ENCODE data around the gene GPC1. TPM values are rescaled to one million over a fixed set of nuclear protein-coding genes. Genes with fewer than 3 reads are reported as not detected.

GPC1 gene
- total and polyA plus RNA-seq, 2 of the 13 experiments (the other 11 are each of a cell fraction or from before 2014, with no cell fraction given) = 4.0 to 5.5 TPM

DNA sequence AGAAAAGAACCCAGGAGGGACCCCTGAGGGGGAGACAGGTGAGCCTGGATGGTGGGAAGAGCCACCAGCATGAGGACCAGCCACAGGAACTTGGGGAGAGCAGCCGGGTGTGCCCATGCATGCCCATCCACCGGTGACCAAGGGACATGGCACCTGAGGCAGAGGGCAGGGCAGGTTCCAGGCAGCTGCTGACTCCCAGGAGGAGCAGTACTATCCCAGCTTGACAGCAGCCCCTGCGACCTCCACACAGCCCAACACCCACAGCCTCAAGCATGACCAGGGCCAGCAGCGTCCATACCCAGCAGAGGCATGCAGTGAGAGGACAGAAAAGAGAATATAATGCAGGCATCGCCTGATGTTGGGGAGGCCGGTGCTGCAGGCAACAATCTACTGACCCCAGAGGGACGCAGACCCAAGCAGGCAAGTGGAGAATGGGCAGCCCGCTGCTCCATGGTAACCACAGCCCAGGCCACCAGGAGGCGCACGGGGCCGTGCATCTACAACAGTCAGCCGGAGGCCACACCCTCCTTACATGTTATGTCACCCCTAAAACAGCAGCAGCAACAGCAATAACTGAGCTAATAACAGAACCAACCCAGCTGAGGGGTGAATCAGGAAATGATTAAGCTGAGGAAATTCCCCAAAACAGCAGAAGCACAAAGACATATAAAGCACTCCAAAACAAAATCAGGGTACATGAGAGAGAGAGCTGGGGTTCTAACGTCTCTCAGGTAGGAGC lies 78.3 kb downstream of the GPC1 start (continued):
- no peak for TF ChIP-seq SYNCRIP (IDR thresholded peaks at IDR 0.05; ENCODE audit: insufficient read depth, low read depth, low read length)
- peak; percentile 47; the same call in 1 of the 2 replicates for TF ChIP-seq ZNF317 (CRISPR knock-in tag; IDR thresholded peaks at IDR 0.05)
- no peak for TF ChIP-seq ZBTB7B (CRISPR knock-in tag; IDR thresholded peaks at IDR 0.05)
- no peak for TF ChIP-seq KAT8 (CRISPR knock-in tag; IDR thresholded peaks at IDR 0.05)
- TF ChIP-seq TBL1XR1 (IDR thresholded peaks at IDR 0.05; ENCODE audit: borderline replicate concordance, low read length, partially characterized antibody) = no peak
- TF ChIP-seq, protein P1, sequence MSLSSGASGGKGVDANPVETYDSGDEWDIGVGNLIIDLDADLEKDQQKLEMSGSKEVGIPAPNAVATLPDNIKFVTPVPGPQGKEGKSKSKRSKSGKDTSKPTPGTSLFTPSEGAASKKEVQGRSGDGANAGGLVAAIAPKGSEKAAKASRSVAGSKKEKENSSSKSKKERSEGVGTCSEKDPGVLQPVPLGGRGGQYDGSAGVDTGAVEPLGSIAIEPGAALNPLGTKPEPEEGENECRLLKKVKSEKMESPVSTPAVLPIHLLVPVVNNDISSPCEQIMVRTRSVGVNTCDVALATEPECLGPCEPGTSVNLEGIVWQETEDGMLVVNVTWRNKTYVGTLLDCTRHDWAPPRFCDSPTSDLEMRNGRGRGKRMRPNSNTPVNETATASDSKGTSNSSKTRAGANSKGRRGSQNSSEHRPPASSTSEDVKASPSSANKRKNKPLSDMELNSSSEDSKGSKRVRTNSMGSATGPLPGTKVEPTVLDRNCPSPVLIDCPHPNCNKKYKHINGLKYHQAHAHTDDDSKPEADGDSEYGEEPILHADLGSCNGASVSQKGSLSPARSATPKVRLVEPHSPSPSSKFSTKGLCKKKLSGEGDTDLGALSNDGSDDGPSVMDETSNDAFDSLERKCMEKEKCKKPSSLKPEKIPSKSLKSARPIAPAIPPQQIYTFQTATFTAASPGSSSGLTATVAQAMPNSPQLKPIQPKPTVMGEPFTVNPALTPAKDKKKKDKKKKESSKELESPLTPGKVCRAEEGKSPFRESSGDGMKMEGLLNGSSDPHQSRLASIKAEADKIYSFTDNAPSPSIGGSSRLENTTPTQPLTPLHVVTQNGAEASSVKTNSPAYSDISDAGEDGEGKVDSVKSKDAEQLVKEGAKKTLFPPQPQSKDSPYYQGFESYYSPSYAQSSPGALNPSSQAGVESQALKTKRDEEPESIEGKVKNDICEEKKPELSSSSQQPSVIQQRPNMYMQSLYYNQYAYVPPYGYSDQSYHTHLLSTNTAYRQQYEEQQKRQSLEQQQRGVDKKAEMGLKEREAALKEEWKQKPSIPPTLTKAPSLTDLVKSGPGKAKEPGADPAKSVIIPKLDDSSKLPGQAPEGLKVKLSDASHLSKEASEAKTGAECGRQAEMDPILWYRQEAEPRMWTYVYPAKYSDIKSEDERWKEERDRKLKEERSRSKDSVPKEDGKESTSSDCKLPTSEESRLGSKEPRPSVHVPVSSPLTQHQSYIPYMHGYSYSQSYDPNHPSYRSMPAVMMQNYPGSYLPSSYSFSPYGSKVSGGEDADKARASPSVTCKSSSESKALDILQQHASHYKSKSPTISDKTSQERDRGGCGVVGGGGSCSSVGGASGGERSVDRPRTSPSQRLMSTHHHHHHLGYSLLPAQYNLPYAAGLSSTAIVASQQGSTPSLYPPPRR (CRISPR knock-in tag; IDR thresholded peaks at IDR 0.05; ENCODE audit: borderline replicate concordance) = no peak
- no peak for TF ChIP-seq XBP1 (CRISPR knock-in tag; IDR thresholded peaks at IDR 0.05)
- TF ChIP-seq ZNF24 (IDR thresholded peaks at IDR 0.05) = no peak
- no peak for TF ChIP-seq MXD4 (CRISPR knock-in tag; IDR thresholded peaks at IDR 0.05)
- TF ChIP-seq CENPT (CRISPR knock-in tag; IDR thresholded peaks at IDR 0.05; ENCODE audit: low read depth) = no peak
- no peak for TF ChIP-seq NR3C1 (CRISPR knock-in tag; IDR thresholded peaks at IDR 0.05)
- no peak for TF ChIP-seq ZNF234 (CRISPR knock-in tag; conservative IDR thresholded peaks at IDR 0.05)
- TF ChIP-seq ZNF121 (CRISPR knock-in tag; IDR thresholded peaks at IDR 0.05) = no peak
- no peak for TF ChIP-seq SP1 (IDR thresholded peaks at IDR 0.05)
- peak; percentile 80 for TF ChIP-seq SP1 (CRISPR knock-in tag; IDR thresholded peaks at IDR 0.05)
- TF ChIP-seq FOXP4 (CRISPR knock-in tag; IDR thresholded peaks at IDR 0.05) = no peak
- no peak for TF ChIP-seq ARID2 (CRISPR knock-in tag; IDR thresholded peaks at IDR 0.05; ENCODE audit: borderline replicate concordance)
- no peak for TF ChIP-seq PAF1 (CRISPR knock-in tag; IDR thresholded peaks at IDR 0.05)
- TF ChIP-seq MEIS1 (CRISPR knock-in tag; IDR thresholded peaks at IDR 0.05; ENCODE audit: borderline replicate concordance) = no peak
- TF ChIP-seq BRCA1 (CRISPR knock-in tag; IDR thresholded peaks at IDR 0.05) = no peak
- TF ChIP-seq ZNF674 (CRISPR knock-in tag; IDR thresholded peaks at IDR 0.05; ENCODE audit: low read depth) = no peak
- no peak for TF ChIP-seq RAD51 (IDR thresholded peaks at IDR 0.05; ENCODE audit: borderline replicate concordance)
